B cell (primary cell): ENCODE results near the gene UCMA.

Experiments used
- CTCF ChIP-seq: fragments of 200-600 bp; IDR thresholded peaks from one replicate; pipeline ENCODE4 v1.8.0; 2022; ENCODE audit warnings: antibody characterized with exemption, mild to moderate bottlenecking
- EZH2 ChIP-seq: IDR thresholded peaks from 2 replicates; pipeline ENCODE4 v1.6.1; 2012; ENCODE audit warnings: borderline replicate concordance, low read depth, mild to moderate bottlenecking, moderate library complexity, low read length; ENCODE audit not compliant: insufficient read depth, poor library complexity, severe bottlenecking

GRCh38 chr10:13268310-13268709, 34.1 kb upstream of the UCMA start:
- TF ChIP-seq CTCF, result no peak
- TF ChIP-seq EZH2, result no peak
